Mesothelial cell of epicardium (in vitro differentiated cells): ENCODE data around the gene CNTLN. TPM values are rescaled to one million over a fixed set of nuclear protein-coding genes. Genes with fewer than 3 reads are reported as not detected.
"Not testable (repeated sequence)": the region's sequence is repeated elsewhere in the genome, so short reads cannot be mapped to it uniquely, and the experiment has no call there.

ENCODE experiments used
- DNase-seq, 2 experiments: peaks; one replicate each; pipeline ENCODE4 v3.0.0; 2021; ENCODE audit warnings: low spot score in 2 of 2; ENCODE audit not compliant: unreplicated experiment in 2 of 2
- H3K27ac Mint-ChIP-seq: 2 replicates; pipeline ENCODE4 v1.8.0; 2021; ENCODE audit warnings: mixed read lengths
- H3K27me3 Mint-ChIP-seq: 2 replicates; pipeline ENCODE4 v1.8.0; 2021; ENCODE audit warnings: low read depth, mixed read lengths
- H3K36me3 Mint-ChIP-seq: 2 replicates; pipeline ENCODE4 v1.8.0; 2021; ENCODE audit warnings: mixed read lengths
- H3K4me1 Mint-ChIP-seq: 2 replicates; pipeline ENCODE4 v1.8.0; 2021; ENCODE audit warnings: mixed read lengths
- H3K4me3 Mint-ChIP-seq: 2 replicates; pipeline ENCODE4 v1.8.0; 2021; ENCODE audit warnings: mild to moderate bottlenecking, moderate library complexity, mixed read lengths
- H3K9me3 Mint-ChIP-seq: 2 replicates; pipeline ENCODE4 v1.8.0; 2021; ENCODE audit warnings: mixed read lengths
- CTCF ChIP-seq: fragments of 200-600 bp; sonication (generic); IDR thresholded peaks from one replicate; pipeline ENCODE4 v1.5.0; 2021; ENCODE audit warnings: antibody characterized with exemption; ENCODE audit not compliant: unreplicated experiment
- total RNA-seq: library from RNA; stranded (reverse); gene quantifications from 3 replicates; pipeline ENCODE4 v1.2.1, GENCODE V29; 2021

Gene CNTLN
- total RNA-seq, 1 donor from 2014 or later, result 14.0 TPM

- Mint-ChIP-seq H3K27me3 (no peaks in the 10 kb centered on the region), H3K4me1 (no peaks in the 10 kb centered on the region), H3K36me3 (peaks cover 25% of the 10 kb centered on the region), H3K4me3 (no peak overlapping the region), H3K27ac (no peak overlapping the region), H3K9me3 (peaks cover 13% of the 10 kb centered on the region)
- TF ChIP-seq CTCF, result no peak
- DNase-seq, result no peak
These were observed 145.6 kb downstream of the CNTLN start for GRCh38 chr9:17280350-17281012.

GRCh38 chr9:17290673-17291072 is 155.8 kb downstream of the CNTLN start:
- H3K36me3 Mint-ChIP-seq, result peaks cover 24% of the 10 kb centered on the region
- peaks cover 26% of the 10 kb centered on the region for H3K9me3 Mint-ChIP-seq
- DNase-seq, H3K27ac Mint-ChIP-seq, H3K4me3 Mint-ChIP-seq, H3K4me1 Mint-ChIP-seq, H3K27me3 Mint-ChIP-seq: not testable (repeated sequence)

- no peaks in the 10 kb centered on the region for H3K27me3 Mint-ChIP-seq
- no peak overlapping the region for H3K4me3 Mint-ChIP-seq
- peaks cover 26% of the 10 kb centered on the region for H3K9me3 Mint-ChIP-seq
- H3K4me1 Mint-ChIP-seq, result no peaks in the 10 kb centered on the region
- peaks cover 24% of the 10 kb centered on the region for H3K36me3 Mint-ChIP-seq
- DNase-seq, result no peak
- H3K27ac Mint-ChIP-seq, result no peak overlapping the region
- no peak for TF ChIP-seq CTCF
These were observed 156.9 kb downstream of the CNTLN start for GRCh38 chr9:17291766-17292165.

- Mint-ChIP-seq H3K9me3 (peaks cover 26% of the 10 kb centered on the region), H3K4me1 (no peaks in the 10 kb centered on the region), H3K36me3 (peaks cover 24% of the 10 kb centered on the region), H3K27me3 (no peaks in the 10 kb centered on the region), H3K27ac (no peak overlapping the region), H3K4me3 (no peak overlapping the region)
- TF ChIP-seq CTCF, result no peak
- DNase-seq, result no peak
These were observed 158.8 kb downstream of the CNTLN start for GRCh38 chr9:17293685-17294084.

GRCh38 chr9:17294822-17295624 is 160.2 kb downstream of the CNTLN start:
- DNase-seq, result no peak
- no peaks in the 10 kb centered on the region for H3K4me1 Mint-ChIP-seq
- peaks cover 24% of the 10 kb centered on the region for H3K36me3 Mint-ChIP-seq
- no peak overlapping the region for H3K27ac Mint-ChIP-seq
- no peaks in the 10 kb centered on the region for H3K27me3 Mint-ChIP-seq
- no peak overlapping the region for H3K4me3 Mint-ChIP-seq
- H3K9me3 Mint-ChIP-seq, result peaks cover 26% of the 10 kb centered on the region
- no peak for TF ChIP-seq CTCF

GRCh38 chr9:17315341-17315740 is 180.5 kb downstream of the CNTLN start:
- H3K27ac Mint-ChIP-seq, result no peak overlapping the region
- peaks cover 13% of the 10 kb centered on the region for H3K36me3 Mint-ChIP-seq
- DNase-seq, result no peak
- peaks cover 9% of the 10 kb centered on the region for H3K9me3 Mint-ChIP-seq
- TF ChIP-seq CTCF, result no peak
- no peaks in the 10 kb centered on the region for H3K4me1 Mint-ChIP-seq
- no peak overlapping the region for H3K4me3 Mint-ChIP-seq
- no peaks in the 10 kb centered on the region for H3K27me3 Mint-ChIP-seq
